GM12872 (cell line): ENCODE results near the gene RABIF.

Experiments
- CTCF ChIP-seq: IDR thresholded peaks from 3 replicates; pipeline ENCODE4 v1.5.1; 2011; ENCODE audit warnings: low read depth, mild to moderate bottlenecking, low read length, moderate library complexity; ENCODE audit not compliant: insufficient read depth

Gene RABIF

GRCh38 chr1:202919615-202920014 is 30.7 kb upstream of the RABIF start:
- TF ChIP-seq CTCF, result no peak

GRCh38 chr1:202915146-202915545 is 26.2 kb upstream of the RABIF start:
- TF ChIP-seq CTCF, result no peak

- no peak for TF ChIP-seq CTCF
These were observed 20.5 kb upstream of the RABIF start for GRCh38 chr1:202909494-202909893.

GRCh38 chr1:202908998-202909397 is 20.0 kb upstream of the RABIF start:
- TF ChIP-seq CTCF, result no peak

GRCh38 chr1:202905331-202905730 is 16.4 kb upstream of the RABIF start:
- no peak for TF ChIP-seq CTCF

- TF ChIP-seq CTCF, result no peak
These were observed 12.6 kb upstream of the RABIF start for GRCh38 chr1:202901555-202901954.

GRCh38 chr1:202892501-202892900 is 3.6 kb upstream of the RABIF start:
- no peak for TF ChIP-seq CTCF

- TF ChIP-seq CTCF, result no peak
These were observed 1.4 kb upstream of the RABIF start for GRCh38 chr1:202890392-202890791.
